HG03039 (cell line): ENCODE results near the gene KDM5B.
"Not testable (repeated sequence)": the region's sequence is repeated elsewhere in the genome, so short reads cannot be mapped to it uniquely, and the experiment has no call there.

Source experiments
- ATAC-seq: cut with Tn5 transposase; IDR thresholded peaks from one replicate; pipeline ENCODE4 v1.9.1; 2021; ENCODE audit warnings: mild to moderate bottlenecking, moderate library complexity; ENCODE audit not compliant: unreplicated experiment

The KDM5B gene

DNA sequence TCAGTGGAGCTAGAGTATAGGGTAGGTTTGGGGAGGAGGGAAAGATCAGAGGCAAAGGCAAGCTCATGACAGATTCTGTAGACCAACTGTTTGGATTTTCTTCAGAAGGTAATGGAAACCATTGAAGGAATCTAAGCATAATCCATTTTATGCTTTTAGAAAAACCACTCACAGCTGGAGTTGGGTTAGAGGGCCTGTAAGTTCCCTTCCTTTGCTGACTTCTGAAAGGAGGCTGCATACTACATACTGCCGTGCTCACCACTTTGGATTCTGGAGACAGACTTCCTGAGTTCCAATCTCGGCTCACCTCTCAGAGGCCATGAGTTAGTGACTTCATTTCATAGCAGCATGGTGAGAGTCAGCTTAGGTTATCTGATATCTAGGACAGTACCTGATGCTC lies 91.6 kb downstream of the KDM5B start:
- no peak for ATAC-seq

DNA sequence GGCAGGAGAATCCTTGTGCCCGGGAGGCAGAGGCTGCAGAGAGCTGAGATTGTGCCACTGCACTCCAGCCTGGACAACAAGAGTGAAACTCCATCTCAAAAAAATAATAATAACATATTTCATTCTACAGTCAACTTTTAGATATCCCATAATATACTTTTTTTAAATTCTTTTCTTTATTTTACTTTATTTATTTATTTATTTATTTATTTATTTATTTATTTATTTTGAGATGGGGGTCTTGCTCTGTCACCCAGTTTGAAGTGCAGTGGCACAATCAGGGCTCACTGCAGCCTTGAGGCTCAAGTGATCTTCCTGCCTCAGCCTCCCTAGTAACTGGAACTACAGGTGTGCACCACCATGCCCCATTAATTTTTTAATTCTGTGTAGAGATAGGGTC lies 94.0 kb downstream of the KDM5B start:
- not testable (repeated sequence) for ATAC-seq

DNA sequence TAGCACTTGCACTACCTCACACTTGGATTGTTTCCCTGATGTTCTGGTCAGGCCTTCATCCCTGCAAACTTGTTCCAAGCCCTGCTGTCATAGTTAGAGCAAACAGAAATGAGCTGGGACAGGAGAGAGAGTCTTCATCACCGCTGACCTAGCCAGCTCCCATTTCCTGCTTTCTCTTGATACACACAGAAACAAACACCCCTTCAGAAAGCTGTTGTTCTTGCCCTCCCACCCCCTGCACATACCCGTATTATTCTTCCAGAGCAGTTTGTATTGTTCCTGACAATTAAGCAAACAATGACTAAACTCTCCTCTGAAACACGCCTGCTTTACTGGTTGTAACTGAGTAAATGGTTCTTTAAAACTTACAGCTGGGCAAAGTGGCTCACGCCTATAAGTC lies 95.1 kb downstream of the KDM5B start:
- no peak for ATAC-seq

DNA sequence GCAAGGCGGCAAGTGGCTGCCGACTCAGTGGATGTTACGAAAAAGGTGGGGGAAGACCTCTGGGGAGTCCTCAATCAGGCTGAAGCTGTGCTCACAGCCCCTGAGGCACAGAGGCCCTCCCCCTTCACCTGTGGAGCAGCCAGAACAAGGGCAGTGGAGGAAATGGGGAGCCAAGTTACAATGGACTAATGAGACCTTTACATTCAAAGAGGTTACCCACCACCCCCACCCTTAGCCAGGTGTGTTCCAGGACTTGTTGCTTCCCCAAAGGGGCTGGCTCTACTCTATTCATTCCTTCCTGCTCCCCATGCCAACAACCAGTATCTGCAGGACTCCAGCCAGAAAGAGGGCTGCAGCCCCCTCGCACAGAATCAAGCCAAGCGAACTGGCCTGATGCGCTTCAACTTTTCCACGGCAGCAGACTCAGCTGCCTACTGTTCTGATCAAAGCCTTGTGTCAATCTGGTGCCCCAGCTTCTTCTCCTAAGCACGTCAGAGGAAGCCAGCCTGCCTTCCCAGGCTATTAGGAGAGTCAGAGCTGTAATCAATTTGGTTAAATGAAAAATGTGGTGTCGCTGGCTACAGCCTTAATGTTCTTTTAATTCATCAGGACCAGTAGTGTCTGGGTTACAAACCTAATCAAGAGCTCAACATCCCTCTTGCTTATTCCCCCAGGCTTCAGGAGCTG lies 96.1 kb downstream of the KDM5B start:
- no peak for ATAC-seq

DNA sequence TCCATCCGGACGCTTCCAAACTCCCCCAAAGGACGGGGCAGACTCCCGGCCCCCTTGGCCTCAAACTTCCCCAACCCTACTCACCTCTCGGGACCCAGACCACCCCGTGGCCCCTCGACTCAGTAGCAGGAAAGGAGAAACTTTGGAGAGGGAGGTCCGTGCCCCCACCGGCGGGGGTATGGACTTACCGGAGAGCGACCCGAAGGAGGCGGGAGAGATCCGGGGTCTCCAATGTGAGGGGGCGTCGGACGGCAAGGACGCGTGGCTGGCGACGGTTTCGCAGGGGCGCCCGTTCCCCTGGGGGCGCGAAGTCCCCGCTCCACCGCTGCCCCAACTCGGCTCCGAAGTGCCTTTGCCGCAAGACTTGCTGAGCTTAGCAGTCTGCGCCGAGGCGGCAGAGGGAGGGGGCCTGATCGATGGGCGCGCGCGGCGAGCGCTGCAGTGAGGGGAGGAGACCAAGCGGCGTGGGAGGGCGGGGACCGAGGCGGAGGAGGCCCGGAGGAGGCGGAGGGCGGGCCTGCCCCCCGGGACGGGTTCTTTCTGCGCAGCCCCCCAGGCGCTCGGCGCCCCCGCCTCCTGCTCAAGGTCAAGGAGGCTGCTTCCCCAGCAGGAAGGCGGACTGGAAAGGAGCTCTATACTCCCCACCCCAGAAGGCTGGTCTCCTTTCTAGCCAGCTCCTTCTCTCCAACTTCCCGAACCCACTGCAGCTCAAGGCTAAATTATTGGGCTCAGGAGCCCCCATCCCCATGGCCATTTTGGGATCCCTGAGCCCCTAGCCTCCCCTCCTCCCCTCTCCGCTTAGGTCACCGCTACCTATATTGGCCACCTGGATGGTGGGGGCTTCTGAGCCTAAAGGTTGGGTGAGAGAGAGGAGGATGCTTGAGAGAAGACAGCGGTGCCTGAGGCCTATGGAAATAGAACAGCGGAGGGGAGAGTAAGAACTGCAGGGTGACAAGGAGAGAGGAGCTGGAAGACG lies 97.9 kb downstream of the KDM5B start, which contains the start of gene SYT2:
Gene SYT2 (minus strand): TSS at position 385 of the 976 bp plus-strand sequence. CDS start 104,682 bp downstream, outside the sequence.
- no peak for ATAC-seq

DNA sequence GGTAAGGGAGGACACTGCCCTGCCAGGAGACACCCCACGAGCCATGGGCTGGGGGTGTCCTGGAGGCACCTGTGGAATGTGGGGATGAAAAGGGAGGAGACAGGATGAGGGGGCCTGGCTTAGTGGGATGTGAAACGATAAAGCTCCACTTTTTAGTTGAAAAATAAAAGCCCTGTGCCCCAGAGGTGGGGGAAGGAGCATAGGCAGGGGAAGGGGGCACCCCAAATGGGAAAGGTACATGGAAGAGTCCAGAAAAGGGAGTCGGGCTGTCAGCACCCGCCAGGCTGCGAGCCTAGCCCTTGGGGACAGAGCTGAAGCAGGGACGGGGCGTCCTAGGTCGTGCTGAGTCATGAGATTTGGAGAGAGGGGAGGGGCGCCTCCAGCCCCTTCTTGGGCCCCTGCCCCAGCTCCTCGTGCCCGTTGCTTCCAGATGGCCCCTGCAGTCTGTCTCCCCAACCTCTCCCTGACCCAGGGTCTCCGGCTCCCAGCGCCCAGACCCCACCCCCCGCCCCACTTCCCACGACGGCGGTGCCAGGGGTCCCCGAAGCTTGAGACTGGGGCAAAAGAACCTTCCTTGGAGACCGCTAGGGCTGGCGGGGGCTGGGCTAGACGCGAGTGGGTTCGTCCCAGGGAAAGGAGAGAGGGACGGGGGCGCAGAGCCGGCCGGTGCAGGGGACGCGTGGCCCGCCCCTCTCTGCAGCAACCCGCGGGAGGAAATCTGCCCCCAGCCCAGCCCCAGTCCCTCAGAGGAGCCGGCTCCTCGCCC lies 98.8 kb downstream of the KDM5B start:
- no peak for ATAC-seq

DNA sequence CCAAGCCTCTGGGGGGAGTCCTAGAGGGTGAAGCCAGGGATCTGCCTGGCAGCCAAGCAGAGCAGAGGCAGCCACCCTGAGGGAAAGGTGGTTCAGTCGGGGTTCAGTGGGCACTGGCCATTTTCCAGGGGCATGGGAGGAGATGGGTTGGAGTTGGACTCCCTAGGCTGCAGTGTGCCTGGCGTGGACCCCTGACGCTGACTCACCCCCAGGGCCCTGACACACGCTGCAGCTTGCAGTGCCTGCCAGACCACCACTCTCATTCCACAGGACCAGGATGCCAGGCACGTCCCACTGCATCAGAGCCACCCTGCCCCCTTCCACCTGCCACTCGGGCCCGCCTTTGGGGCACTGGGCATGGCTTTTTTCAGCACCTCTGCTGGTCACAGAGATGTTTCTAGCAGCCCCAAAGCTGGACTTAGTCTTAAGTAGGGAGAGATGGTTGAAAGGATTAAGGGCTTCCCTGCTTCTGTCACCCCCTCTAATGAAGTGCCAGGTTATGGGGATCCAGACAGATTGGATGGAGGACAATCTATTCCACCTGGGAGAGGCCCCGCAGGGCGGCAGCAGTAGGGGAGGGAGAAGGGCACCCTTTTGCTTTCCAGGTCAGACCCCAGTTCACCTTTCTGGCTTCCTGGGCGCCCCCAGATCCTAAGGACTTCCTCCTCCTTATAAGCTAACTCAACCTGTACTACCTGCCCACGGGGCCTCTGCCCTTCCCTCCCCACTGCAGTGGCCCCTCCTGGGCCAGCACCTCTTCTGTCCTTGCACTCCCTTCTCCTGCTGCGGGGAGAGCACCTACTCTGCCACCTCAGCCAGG lies 99.6 kb downstream of the KDM5B start:
- ATAC-seq: no peak

DNA sequence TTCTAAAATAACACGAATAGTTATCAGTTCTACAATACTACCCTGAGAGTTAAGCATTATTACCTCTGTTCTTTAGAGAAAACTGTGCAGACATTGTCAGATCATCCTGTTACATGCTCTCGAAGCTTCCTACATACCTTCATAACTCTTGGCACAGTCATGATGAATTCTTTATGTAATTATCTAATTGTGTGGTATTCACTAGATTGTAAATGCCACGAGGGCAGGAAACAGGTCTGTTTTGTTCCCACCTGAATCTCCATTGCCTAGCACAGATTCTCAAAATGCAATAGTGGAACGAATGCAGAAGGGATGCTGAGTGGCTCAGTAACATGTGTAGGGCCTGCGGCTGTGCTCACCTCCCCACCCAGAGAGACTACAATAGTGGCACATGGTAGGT lies 101.4 kb downstream of the KDM5B start:
- ATAC-seq: no peak

DNA sequence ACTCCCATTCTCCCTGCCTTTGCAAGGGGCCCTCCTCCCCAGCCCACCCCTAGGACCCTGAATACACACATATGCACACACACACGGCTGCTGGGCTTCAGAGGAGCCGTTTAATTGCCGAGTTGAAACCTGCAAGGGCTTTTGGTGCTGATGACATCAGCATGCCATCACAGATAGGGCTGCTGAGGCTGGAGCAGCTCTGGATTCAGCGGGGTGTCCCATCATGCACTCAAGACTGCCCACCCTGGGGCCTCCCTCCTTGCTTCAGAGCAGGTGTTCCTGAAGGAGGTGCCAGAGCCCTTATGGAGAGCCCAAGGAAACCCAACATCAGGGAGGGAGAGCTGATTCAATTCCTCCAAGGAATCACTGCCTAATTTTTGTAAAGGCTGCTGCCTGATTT lies 103.6 kb downstream of the KDM5B start:
- no peak for ATAC-seq

DNA sequence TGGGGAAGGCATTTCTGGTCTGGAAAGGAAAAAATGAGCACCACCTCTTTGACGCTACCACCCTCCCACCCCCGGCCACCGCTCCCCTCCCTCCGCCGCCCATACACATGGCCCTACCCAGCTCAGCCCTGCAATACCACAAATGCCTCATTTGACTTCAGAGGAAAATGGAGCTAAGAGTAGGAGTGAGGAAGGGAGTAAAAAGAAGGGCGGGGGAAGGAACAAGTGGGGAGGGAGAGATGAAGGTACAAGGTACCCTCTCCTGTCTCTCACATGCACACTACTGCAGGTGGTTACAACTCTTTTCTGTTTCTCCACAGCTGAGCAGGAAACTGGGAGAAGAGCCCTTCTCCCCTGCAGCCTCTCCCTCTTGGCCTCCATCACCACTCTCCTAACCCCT lies 105.0 kb downstream of the KDM5B start:
- ATAC-seq: no peak

DNA sequence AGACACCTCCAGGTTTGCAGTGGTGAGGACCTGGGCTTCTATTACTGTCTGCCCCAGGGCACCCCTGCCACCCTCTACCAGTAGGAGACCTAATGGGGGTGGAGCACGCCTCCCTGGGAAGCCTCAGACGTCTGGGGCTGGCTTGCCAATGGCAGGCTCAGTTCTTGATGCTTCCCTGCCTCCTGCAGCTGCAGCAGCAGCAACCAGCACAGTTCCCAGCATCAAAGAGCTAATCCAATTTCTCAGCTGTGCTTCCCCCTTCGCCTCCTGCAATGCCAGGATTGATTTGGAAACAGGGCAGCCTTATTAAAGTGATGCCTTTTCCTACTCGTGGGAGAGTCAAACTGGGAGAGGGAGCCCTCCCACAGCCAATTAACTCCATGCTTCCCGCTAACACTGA lies 106.1 kb downstream of the KDM5B start:
- no peak for ATAC-seq

DNA sequence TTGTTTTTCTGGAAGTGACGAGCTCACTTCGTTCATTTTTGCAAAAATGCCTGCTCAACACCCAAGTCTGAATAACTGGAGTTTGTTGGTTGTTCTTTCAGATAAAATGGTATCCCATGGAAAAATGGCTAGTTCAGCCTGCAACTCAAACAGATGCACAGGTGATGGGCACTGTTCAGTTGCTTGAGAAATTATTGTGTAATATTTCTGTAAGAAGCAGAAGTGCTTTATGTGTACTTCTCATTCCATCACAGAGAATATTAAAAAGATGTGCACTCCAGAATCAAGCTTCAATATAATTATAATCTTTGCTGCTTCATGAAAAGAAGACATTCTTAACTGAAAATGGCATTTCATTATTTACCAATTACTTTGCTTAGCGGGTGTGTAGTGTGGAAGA lies 107.0 kb downstream of the KDM5B start:
- ATAC-seq: no peak

DNA sequence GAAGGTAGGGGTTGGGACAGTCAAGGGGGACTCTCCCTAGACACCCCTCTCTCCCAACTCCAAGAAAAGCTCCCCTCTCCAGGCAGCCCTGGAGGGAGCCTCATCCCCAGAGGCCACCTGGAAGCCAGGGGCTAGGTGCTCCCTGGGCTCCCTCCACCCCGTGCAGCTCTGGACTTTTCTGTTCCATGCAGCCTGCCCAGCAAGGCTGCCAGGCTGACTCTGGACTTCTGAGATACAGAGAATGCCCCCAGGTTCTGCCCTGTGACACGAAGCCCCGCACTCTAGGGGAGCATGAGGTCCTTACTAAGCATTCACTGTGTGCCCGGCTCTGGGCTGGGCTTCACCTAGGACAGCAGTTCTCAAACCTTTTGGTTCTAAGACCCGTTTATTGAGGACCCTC lies 108.2 kb downstream of the KDM5B start:
- ATAC-seq: no peak

DNA sequence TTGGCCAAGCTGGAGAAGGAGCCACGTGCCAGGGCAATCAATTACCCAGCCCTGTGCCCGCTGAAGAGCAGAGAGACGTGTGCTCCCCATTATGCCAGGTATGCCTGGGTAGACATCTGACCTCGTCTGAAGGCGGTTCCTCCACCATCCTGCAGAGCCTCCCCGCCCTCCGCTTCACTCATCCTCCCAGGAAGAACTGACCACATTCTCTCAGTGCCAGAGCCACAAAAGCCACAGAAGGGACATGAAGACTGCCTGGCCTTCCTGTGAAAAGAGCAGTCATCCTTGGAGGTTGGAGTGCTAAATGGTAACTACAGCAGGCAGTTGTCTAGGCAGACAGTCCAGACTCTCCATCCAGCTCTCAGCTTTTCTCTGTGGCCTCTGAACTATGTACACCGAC lies 109.9 kb downstream of the KDM5B start:
- no peak for ATAC-seq

DNA sequence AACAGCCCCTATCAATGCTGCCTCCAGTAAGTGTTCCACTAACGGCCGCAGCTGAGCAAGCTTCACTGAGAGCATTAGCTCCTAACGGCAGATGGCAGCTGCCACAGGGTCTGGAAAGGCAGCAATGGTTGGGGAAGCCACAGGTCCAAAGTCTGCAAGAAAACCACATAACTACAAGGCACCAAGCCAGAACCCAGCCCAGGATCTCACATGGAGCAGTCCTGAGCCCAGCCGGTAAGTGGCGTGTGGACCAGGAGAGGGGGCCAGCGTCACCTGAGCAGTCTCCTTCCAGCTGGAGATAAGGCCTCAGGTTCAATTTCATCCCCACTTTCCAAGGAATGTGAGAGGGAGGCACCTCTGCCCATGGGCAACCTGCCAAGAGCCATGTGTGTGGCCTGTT lies 111.2 kb downstream of the KDM5B start:
- no peak for ATAC-seq

DNA sequence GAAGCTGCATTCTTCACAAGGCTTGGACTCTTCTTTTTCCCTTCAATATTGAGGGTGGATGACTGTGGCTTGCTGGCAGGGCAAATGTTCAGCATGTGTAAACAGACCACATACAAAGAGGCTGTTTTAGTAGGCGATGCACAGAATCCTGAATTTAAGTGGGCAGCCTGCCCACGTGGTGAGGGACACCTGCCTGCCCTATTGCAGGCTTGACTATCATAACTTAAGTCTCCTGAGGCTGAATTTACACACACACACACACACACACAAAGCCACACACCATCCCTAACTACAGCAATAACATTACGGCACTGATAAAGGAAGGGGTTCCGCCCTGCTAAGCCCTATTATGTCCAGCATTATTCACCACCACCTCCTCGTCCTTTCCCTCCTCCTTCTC lies 113.9 kb downstream of the KDM5B start:
- no peak for ATAC-seq

DNA sequence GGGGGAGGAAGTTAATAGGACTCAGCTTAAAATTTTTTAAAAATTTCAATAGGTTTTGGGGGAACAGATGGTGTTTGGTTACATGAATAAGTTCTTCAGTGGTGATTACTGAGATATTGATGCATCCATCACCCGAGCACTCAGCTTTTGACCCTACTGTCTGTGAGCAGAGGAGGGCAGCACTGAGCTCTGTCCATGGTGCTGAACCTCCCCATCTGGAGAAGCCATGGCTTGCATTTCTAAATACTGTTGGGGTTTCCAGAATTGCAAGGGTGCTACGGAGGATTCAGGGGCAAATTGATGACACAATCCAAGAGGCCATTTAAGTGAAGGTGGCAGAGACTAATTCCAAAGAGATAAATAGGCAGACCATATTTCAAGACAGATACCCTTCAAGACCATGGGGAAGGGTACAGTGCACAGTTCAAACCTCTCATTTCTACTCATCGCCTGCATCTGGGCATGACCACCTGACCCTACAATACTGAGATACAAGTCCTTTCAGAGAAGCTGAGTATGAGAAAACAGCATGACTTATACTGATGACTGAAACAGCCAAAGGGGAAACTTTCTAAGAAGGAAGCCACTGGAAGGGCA lies 115.2 kb downstream of the KDM5B start:
- ATAC-seq: no peak

DNA sequence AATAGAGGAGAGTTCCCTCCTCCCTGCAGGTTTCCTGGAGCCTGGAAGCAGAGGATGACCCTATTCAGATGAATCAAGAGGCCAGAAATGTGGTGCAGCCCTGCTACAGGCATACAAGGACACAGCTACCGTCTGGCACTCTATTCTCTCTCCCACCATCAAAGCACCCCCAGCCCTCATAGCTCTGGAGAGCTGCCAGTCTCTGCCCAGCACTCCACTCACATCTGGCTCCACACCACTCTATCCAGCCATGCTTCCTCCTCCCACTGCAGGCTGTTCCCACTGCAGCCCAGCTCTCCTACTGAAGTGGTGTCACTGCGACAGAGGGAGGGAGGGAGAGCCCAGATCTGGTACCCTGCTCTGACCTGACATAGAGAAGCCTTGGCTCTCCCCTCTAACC lies 116.4 kb downstream of the KDM5B start:
- ATAC-seq: no peak

DNA sequence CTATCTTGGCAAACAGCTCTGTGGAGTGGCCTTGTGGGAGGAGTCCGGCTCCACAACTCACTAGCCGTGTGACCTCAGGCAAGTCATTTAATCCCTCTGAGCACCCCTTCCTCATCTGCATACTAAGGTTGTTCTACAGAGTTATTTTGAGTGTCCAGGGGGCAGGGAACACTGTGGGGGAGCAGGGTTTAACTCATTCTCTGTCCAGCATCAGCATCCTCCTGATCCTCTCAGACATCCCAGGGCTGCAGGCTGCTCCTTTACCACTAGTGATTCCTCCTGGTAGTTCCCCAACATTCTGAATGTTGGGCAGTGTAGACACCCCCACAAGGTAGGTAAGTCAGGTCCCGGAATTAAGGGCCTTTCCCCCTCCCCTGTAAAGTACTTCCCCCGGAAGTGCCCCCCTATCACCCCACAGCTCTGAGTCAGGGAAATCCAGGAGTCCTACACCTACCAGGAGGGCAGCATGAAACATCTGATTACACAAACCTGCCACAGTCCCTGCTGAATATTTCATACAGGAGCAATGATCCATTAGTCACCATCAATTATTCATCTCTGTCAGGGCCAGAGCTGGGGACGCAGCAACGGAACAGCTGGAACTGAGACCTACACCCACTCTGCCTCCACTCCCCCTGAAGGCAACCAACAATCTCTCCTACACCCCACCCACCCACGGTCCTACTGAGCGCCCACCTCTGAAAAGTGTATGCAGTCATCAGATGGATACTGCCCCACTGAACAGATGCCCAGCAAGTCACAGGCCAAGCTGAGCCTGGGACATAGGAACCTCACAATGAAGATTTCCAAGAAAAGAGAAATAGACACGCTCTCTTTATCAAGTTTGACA lies 118.5 kb downstream of the KDM5B start:
- no peak for ATAC-seq
